Activated T-cell treated with anti-CD3 and anti-CD28 coated beads, Interleukin-2, amount 50 U/mL, for 72 hours (primary cell): ENCODE data around the gene EXD3. TPM values are rescaled to one million over a fixed set of nuclear protein-coding genes. Genes with fewer than 3 reads are reported as not detected.
"Not testable (repeated sequence)": the region's sequence is repeated elsewhere in the genome, so short reads cannot be mapped to it uniquely, and the experiment has no call there.

Source experiments
- ATAC-seq, 2 donors: fragments of 150-1000 bp; cut with Tn5 transposase; replicated peaks in 1 of 2; 2 replicates each; pipeline ENCODE4 v1.10.0; 2021; ENCODE audit warnings: moderate library complexity in 2 of 2, mild to moderate bottlenecking in 1 of 2
- DNase-seq, 2 donors: peaks; one replicate each; pipeline ENCODE4 v3.0.0; 2021 to 2022; ENCODE audit warnings: mixed read lengths in 1 of 2
- H3K27ac Mint-ChIP-seq: one replicate; pipeline ENCODE4 v1.8.0; 2022; ENCODE audit warnings: mild to moderate bottlenecking, moderate library complexity, mixed read lengths
- H3K27me3 Mint-ChIP-seq: one replicate; pipeline ENCODE4 v1.8.0; 2022; ENCODE audit warnings: low read depth, mixed read lengths
- H3K36me3 Mint-ChIP-seq, 2 donors: one replicate each; pipeline ENCODE4 v1.8.0; 2022; ENCODE audit warnings: mixed read lengths in 2 of 2, mild to moderate bottlenecking in 1 of 2; ENCODE audit not compliant: insufficient read depth in 2 of 2
- H3K4me1 Mint-ChIP-seq: one replicate; pipeline ENCODE4 v1.8.0; 2022; ENCODE audit warnings: low read depth, mixed read lengths
- H3K4me3 Mint-ChIP-seq, 2 donors: one replicate each; pipeline ENCODE4 v1.8.0; 2022; ENCODE audit warnings: mild to moderate bottlenecking in 2 of 2, mixed read lengths in 2 of 2, moderate library complexity in 2 of 2
- H3K9me3 Mint-ChIP-seq, 2 donors: one replicate each; pipeline ENCODE4 v1.8.0; 2022; ENCODE audit warnings: mixed read lengths in 2 of 2
- total RNA-seq, 2 donors: library from RNA; stranded (reverse); gene quantifications; one replicate each; pipeline ENCODE4 v1.2.3, GENCODE V29; 2022

Gene EXD3
- total RNA-seq, 2 donors from 2014 or later = 23.7 to 26.0 TPM

- H3K27ac Mint-ChIP-seq = no peak overlapping the region
- H3K27me3 Mint-ChIP-seq = no peaks in the 10 kb centered on the region
- no peaks in the 10 kb centered on the region for H3K9me3 Mint-ChIP-seq
- ATAC-seq (no peak), DNase-seq (no peak)
- H3K4me3 Mint-ChIP-seq = no peak overlapping the region
- H3K36me3 Mint-ChIP-seq = peaks cover 0 to 3% of the 10 kb centered on the region in 2 donors
- no peaks in the 10 kb centered on the region for H3K4me1 Mint-ChIP-seq
Observed at GRCh38 chr9:137347928-137348327, 75.0 kb downstream of the EXD3 start.

GRCh38 chr9:137342482-137342881 lies 80.5 kb downstream of the EXD3 start:
- H3K4me1 Mint-ChIP-seq = peaks cover 8% of the 10 kb centered on the region
- peaks cover 0 to 3% of the 10 kb centered on the region in 2 donors for H3K36me3 Mint-ChIP-seq
- no peaks in the 10 kb centered on the region for H3K9me3 Mint-ChIP-seq
- H3K27me3 Mint-ChIP-seq = no peaks in the 10 kb centered on the region
- no peak overlapping the region for H3K4me3 Mint-ChIP-seq
- H3K27ac Mint-ChIP-seq = no peak overlapping the region
- no peak for ATAC-seq
- DNase-seq = no peak

GRCh38 chr9:137341227-137341626 lies 81.7 kb downstream of the EXD3 start:
- DNase-seq = no peak
- H3K27me3 Mint-ChIP-seq = no peaks in the 10 kb centered on the region

GRCh38 chr9:137339908-137340462 lies 83.0 kb downstream of the EXD3 start:
- H3K27ac Mint-ChIP-seq, ATAC-seq, H3K27me3 Mint-ChIP-seq, DNase-seq, H3K9me3 Mint-ChIP-seq, H3K36me3 Mint-ChIP-seq, H3K4me3 Mint-ChIP-seq, H3K4me1 Mint-ChIP-seq: not testable (repeated sequence)

More at GRCh38 chr9:137341227-137341626, 81.7 kb downstream of the EXD3 start:
- Mint-ChIP-seq H3K36me3 (peaks cover 0 to 4% of the 10 kb centered on the region in 2 donors), H3K4me3 (no peak overlapping the region), H3K4me1 (peaks cover 8% of the 10 kb centered on the region), H3K27ac (no peak overlapping the region), H3K9me3 (peaks cover 0 to 2% of the 10 kb centered on the region in 2 donors)
- no peak for ATAC-seq

GRCh38 chr9:137339045-137339907 lies 83.7 kb downstream of the EXD3 start:
- Mint-ChIP-seq H3K4me1 (peaks cover 8% of the 10 kb centered on the region), H3K36me3 (peaks cover 0 to 4% of the 10 kb centered on the region in 2 donors), H3K27me3 (no peaks in the 10 kb centered on the region), H3K9me3 (peaks cover 0 to 2% of the 10 kb centered on the region in 2 donors), H3K27ac (peak overlapping the region; percentile 46), H3K4me3 (no peak overlapping the region)
- ATAC-seq = no peak
- no peak for DNase-seq

- peak overlapping the region; percentile 49 for H3K27ac Mint-ChIP-seq
- ATAC-seq = no peak
- no peak for DNase-seq
- H3K9me3 Mint-ChIP-seq = peaks cover 0 to 2% of the 10 kb centered on the region in 2 donors
- no peaks in the 10 kb centered on the region for H3K27me3 Mint-ChIP-seq
- peaks cover 8% of the 10 kb centered on the region for H3K4me1 Mint-ChIP-seq
- H3K4me3 Mint-ChIP-seq = no peak overlapping the region
- peaks cover 0 to 4% of the 10 kb centered on the region in 2 donors for H3K36me3 Mint-ChIP-seq
Observed at GRCh38 chr9:137336735-137337134, 86.2 kb downstream of the EXD3 start.

GRCh38 chr9:137333016-137333671 lies 89.8 kb downstream of the EXD3 start:
- ATAC-seq (no peak), DNase-seq (no peak)
- no peak overlapping the region for H3K4me3 Mint-ChIP-seq
- H3K27me3 Mint-ChIP-seq = no peaks in the 10 kb centered on the region
- no peak overlapping the region for H3K27ac Mint-ChIP-seq
- H3K36me3 Mint-ChIP-seq = peaks cover 3 to 5% of the 10 kb centered on the region in 2 donors
- H3K4me1 Mint-ChIP-seq = no peaks in the 10 kb centered on the region
- peaks cover 2 to 8% of the 10 kb centered on the region in 2 donors for H3K9me3 Mint-ChIP-seq

- DNase-seq (no peak), ATAC-seq (no peak)
- Mint-ChIP-seq H3K27ac (no peak overlapping the region), H3K4me1 (peaks cover 9% of the 10 kb centered on the region), H3K27me3 (peaks cover under 1% of the 10 kb centered on the region), H3K9me3 (peaks cover 5 to 11% of the 10 kb centered on the region in 2 donors), H3K36me3 (peaks cover 6 to 8% of the 10 kb centered on the region in 2 donors), H3K4me3 (no peak overlapping the region)
Observed at GRCh38 chr9:137331929-137332328, 91.0 kb downstream of the EXD3 start.

GRCh38 chr9:137330689-137331088 lies 92.3 kb downstream of the EXD3 start:
- Mint-ChIP-seq H3K27me3 (peaks cover 12% of the 10 kb centered on the region), H3K4me1 (peaks cover 21% of the 10 kb centered on the region), H3K36me3 (peaks cover 5 to 8% of the 10 kb centered on the region in 2 donors), H3K9me3 (peaks cover 5 to 13% of the 10 kb centered on the region in 2 donors), H3K4me3 (no peak overlapping the region), H3K27ac (no peak overlapping the region)
- DNase-seq (no peak), ATAC-seq (no peak)

- not testable (repeated sequence) for DNase-seq, H3K4me3 Mint-ChIP-seq, ATAC-seq, H3K36me3 Mint-ChIP-seq, H3K27ac Mint-ChIP-seq
- Mint-ChIP-seq H3K27me3 (peaks cover 12% of the 10 kb centered on the region), H3K9me3 (peaks cover 5 to 13% of the 10 kb centered on the region in 2 donors), H3K4me1 (peaks cover 22% of the 10 kb centered on the region)
Observed at GRCh38 chr9:137329590-137329989, 93.4 kb downstream of the EXD3 start.

- Mint-ChIP-seq H3K4me1 (peaks cover 22% of the 10 kb centered on the region), H3K27ac (peak overlapping the region; percentile 100), H3K4me3 (peak overlapping the region in 1 of 2 donors; percentile 55), H3K27me3 (peaks cover 12% of the 10 kb centered on the region), H3K9me3 (peaks cover 5 to 13% of the 10 kb centered on the region in 2 donors)
- not testable (repeated sequence) for ATAC-seq, H3K36me3 Mint-ChIP-seq, DNase-seq
Observed at GRCh38 chr9:137327641-137328550, 95.1 kb downstream of the EXD3 start.

GRCh38 chr9:137326445-137327065 lies 96.4 kb downstream of the EXD3 start:
- Mint-ChIP-seq H3K4me3 (peak overlapping the region; percentile 62 to 78), H3K4me1 (peaks cover 22% of the 10 kb centered on the region), H3K27ac (peak overlapping the region; percentile 86), H3K27me3 (peaks cover 12% of the 10 kb centered on the region), H3K36me3 (peaks cover 5 to 8% of the 10 kb centered on the region in 2 donors), H3K9me3 (peaks cover 5 to 13% of the 10 kb centered on the region in 2 donors)
- DNase-seq (no peak), ATAC-seq (peak; percentile 82 to 83)
